ENCODE results near the gene POLE. TPM values are rescaled to one million over a fixed set of nuclear protein-coding genes. Genes with fewer than 3 reads are reported as not detected.

Gene POLE
- total and polyA plus RNA-seq, 10 of the 15 experiments (the other 5 are each of a cell fraction or from before 2014, with no cell fraction given) = 2.3 to 103 (median 37.1) TPM

- ATAC-seq = no peak
- CTCF ChIA-PET = no interaction called here
Measured at GRCh38 chr12:132605892-132606291, 81.2 kb downstream of the POLE start.

More at GRCh38 chr12:132605892-132606291, 81.2 kb downstream of the POLE start:
- H3K36me3 ChIP-seq (ENCODE audit: control insufficient read depth in 2 of 2, insufficient read depth in 2 of 2, low read length in 1 of 2) = no peaks in the 10 kb centered on the region
- TF ChIP-seq RFX5 (IDR thresholded peaks at IDR 0.05; ENCODE audit: low read depth, low read length) (no peak), CEBPZ (IDR thresholded peaks at IDR 0.05; ENCODE audit: low read depth, low read length) (no peak), E2F8 (IDR thresholded peaks at IDR 0.05; ENCODE audit: low read depth, partially characterized antibody) (no peak), PAX8 (IDR thresholded peaks at IDR 0.05) (no peak), CREB1 (IDR thresholded peaks at IDR 0.05; ENCODE audit: low read depth) (no peak), ZNF207 (IDR thresholded peaks at IDR 0.05; ENCODE audit: borderline replicate concordance) (no peak), NBN (IDR thresholded peaks at IDR 0.05) (no peak), NR2C2 (IDR thresholded peaks at IDR 0.05; ENCODE audit: borderline replicate concordance, control insufficient read depth, insufficient read length, low read depth) (no peak), KAT2A (conservative IDR thresholded peaks at IDR 0.05; ENCODE audit: control insufficient read depth, low read depth, low read length) (no peak), CHD4 (IDR thresholded peaks at IDR 0.05) (no peak), ETV6 (conservative IDR thresholded peaks at IDR 0.05 in 1 of 2, IDR thresholded peaks at IDR 0.05 in 1 of 2; ENCODE audit: borderline replicate concordance in 1 of 2, low read depth in 1 of 2) (no peak), WRNIP1 (IDR thresholded peaks at IDR 0.05; ENCODE audit: borderline replicate concordance, low read depth, low read length) (no peak)
- TF ChIP-seq, protein P1, sequence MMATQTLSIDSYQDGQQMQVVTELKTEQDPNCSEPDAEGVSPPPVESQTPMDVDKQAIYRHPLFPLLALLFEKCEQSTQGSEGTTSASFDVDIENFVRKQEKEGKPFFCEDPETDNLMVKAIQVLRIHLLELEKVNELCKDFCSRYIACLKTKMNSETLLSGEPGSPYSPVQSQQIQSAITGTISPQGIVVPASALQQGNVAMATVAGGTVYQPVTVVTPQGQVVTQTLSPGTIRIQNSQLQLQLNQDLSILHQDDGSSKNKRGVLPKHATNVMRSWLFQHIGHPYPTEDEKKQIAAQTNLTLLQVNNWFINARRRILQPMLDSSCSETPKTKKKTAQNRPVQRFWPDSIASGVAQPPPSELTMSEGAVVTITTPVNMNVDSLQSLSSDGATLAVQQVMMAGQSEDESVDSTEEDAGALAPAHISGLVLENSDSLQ (IDR thresholded peaks at IDR 0.05) = no peak
- ChIA-PET SMC1A (ENCODE audit: uncharacterized antibody, unreplicated experiment) (no interaction called here), RAD21 (ENCODE audit: unreplicated experiment) (no interaction called here), POLR2A (no interaction called here)
- no peak overlapping the region for H3K27ac ChIP-seq (ENCODE audit: control insufficient read depth, insufficient read depth)
- peaks cover 0 to 4% of the 10 kb centered on the region in 2 experiments; a peak in 2 of 4 replicates for H3K27me3 ChIP-seq (replicated peaks in 1 of 2; ENCODE audit: control insufficient read depth in 2 of 2, insufficient read depth in 2 of 2, low read length in 1 of 2)
- intact Hi-C loops (cut with micrococcal nuclease; ENCODE audit: unreplicated experiment) (no loop called here), in situ Hi-C loops (cut with MboI) (no loop called here)
- no peaks in the 10 kb centered on the region for H4K20me1 ChIP-seq (ENCODE audit: control insufficient read depth, insufficient read depth)
- no peaks in the 10 kb centered on the region; the same call in 2 of the 3 replicates for H3K9me3 ChIP-seq (replicated peaks; ENCODE audit: control insufficient read depth, insufficient read depth, low read length)
- BruUV-seq (replicated peaks) = no TSS peak
- H3K9ac ChIP-seq (ENCODE audit: control insufficient read depth, insufficient read depth, low read length) = no peak overlapping the region
- no peaks in the 10 kb centered on the region for H3K79me2 ChIP-seq (ENCODE audit: control insufficient read depth, insufficient read depth, low read length)
- H3K4me3 ChIP-seq = no peak overlapping the region
- DNase-seq (ENCODE audit: low read depth, low spot score) = no peak
- no peak overlapping the region for H3K4me2 ChIP-seq (ENCODE audit: control insufficient read depth, insufficient read depth)
- 44% methylated on average over 16 of the region's 18 CpGs for WGBS (ENCODE audit: insufficient coverage, insufficient replicate concordance, low lambda C conversion rate, missing lambda C conversion rate)
- no peak for FAIRE-seq
- H3K4me1 ChIP-seq (ENCODE audit: control insufficient read depth, insufficient read depth, low read length) = no peaks in the 10 kb centered on the region
- H2AFZ ChIP-seq (ENCODE audit: control insufficient read depth, low read depth, low read length) = no peak overlapping the region

Data from GM12878 (cell line).